ENCODE measurements around the gene CSRP2. TPM values are rescaled to one million over a fixed set of nuclear protein-coding genes. Genes with fewer than 3 reads are reported as not detected.

The CSRP2 gene
- total and polyA plus RNA-seq, 2 donors from 2014 or later = 40.8 to 189 TPM

DNA sequence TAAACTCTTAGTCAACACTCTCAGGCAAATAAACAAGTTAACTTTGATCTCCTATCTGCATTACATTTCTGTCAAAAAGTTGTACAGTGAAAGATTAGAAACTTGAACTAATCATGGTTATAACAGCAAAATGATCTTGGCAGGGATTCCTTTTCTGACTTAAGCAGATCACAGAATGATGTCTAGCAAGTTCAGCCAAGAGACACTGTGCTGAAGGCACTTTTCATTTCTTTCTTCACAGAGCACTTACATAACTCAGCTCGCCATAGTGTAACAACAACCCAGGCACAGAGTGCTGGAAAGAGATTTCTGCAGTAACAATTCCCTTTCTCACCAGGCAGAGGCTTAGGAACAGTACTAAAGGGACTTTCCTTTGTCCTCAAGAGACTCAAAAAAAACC lies 19.6 kb upstream of the CSRP2 start:
- H3K4me1 ChIP-seq (ENCODE audit: control insufficient read depth in 2 of 3, insufficient read depth in 2 of 3, low read depth in 1 of 3, low read length in 3 of 3) = no peaks in the 10 kb centered on the region
- no peak overlapping the region for H3K27ac ChIP-seq (ENCODE audit: low read depth in 2 of 2, low read length in 2 of 2)
- H3K4me3 ChIP-seq (ENCODE audit: low read length in 3 of 3) = no peak overlapping the region
- no peak for TF ChIP-seq CTCF (IDR thresholded peaks at IDR 0.05; ENCODE audit: borderline replicate concordance, extremely low read depth, insufficient read depth)
- no peak overlapping the region for H3K9ac ChIP-seq (ENCODE audit: low read length in 3 of 3)
- H3K9me3 ChIP-seq (ENCODE audit: control insufficient read depth in 2 of 3, insufficient read depth in 1 of 3, low read length in 3 of 3) = peaks cover 0 to 3% (median 0%) of the 10 kb centered on the region in 3 donors
- H3K27me3 ChIP-seq (ENCODE audit: control insufficient read depth, insufficient read depth, low read length) = no peaks in the 10 kb centered on the region
- intact Hi-C loops (cut with DNase I) = no loop called here
- FAIRE-seq (no peak), DNase-seq (peak in 2 of 5 donors; percentile 52 to 81)
- no peaks in the 10 kb centered on the region for H3K36me3 ChIP-seq (ENCODE audit: control insufficient read depth in 2 of 3, insufficient read depth in 3 of 3, low read length in 3 of 3)

DNA sequence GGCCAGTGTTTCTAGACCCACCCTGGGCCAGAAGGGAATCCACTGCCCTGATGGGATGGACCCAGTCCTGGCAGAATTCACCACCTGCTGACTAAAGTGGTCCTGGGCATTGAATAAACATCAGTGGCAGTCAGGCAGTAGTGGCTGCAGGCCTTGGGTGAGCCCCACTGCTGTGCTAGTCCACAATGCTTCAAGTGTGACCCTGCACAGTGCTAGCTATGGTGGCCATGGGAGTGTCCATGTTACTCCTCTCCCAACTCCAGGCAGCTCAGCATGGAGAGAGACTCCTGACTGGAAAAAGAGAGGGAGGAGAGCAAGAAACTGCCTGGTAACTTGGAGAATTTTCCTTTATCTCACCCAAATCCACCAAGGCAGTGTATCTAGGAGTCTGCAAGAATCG lies 17.5 kb upstream of the CSRP2 start:
- no peaks in the 10 kb centered on the region for H3K36me3 ChIP-seq (ENCODE audit: control insufficient read depth in 2 of 3, insufficient read depth in 3 of 3, low read length in 3 of 3)
- FAIRE-seq (no peak), DNase-seq (no peak)
- no peaks in the 10 kb centered on the region for H3K4me1 ChIP-seq (ENCODE audit: control insufficient read depth in 2 of 3, insufficient read depth in 2 of 3, low read depth in 1 of 3, low read length in 3 of 3)
- intact Hi-C loops (cut with DNase I) = no loop called here
- no peak overlapping the region for H3K27ac ChIP-seq (ENCODE audit: low read depth in 2 of 2, low read length in 2 of 2)
- H3K9me3 ChIP-seq (ENCODE audit: control insufficient read depth in 2 of 3, insufficient read depth in 1 of 3, low read length in 3 of 3) = peaks cover 0 to 3% (median 0%) of the 10 kb centered on the region in 3 donors
- H3K4me3 ChIP-seq (ENCODE audit: low read length in 3 of 3) = no peak overlapping the region
- no peaks in the 10 kb centered on the region for H3K27me3 ChIP-seq (ENCODE audit: control insufficient read depth, insufficient read depth, low read length)
- H3K9ac ChIP-seq (ENCODE audit: low read length in 3 of 3) = no peak overlapping the region
- TF ChIP-seq CTCF (IDR thresholded peaks at IDR 0.05; ENCODE audit: borderline replicate concordance, extremely low read depth, insufficient read depth) = no peak

- H3K36me3 ChIP-seq (ENCODE audit: control insufficient read depth in 2 of 3, insufficient read depth in 3 of 3, low read length in 3 of 3) = no peaks in the 10 kb centered on the region
- H3K4me1 ChIP-seq (ENCODE audit: control insufficient read depth in 2 of 3, insufficient read depth in 2 of 3, low read depth in 1 of 3, low read length in 3 of 3) = no peaks in the 10 kb centered on the region
- H3K27ac ChIP-seq (ENCODE audit: low read depth in 2 of 2, low read length in 2 of 2) = no peak overlapping the region
- DNase-seq (no peak), FAIRE-seq (no peak)
- no peak overlapping the region for H3K9ac ChIP-seq (ENCODE audit: low read length in 3 of 3)
- H3K4me3 ChIP-seq (ENCODE audit: low read length in 3 of 3) = no peak overlapping the region
- TF ChIP-seq CTCF (IDR thresholded peaks at IDR 0.05; ENCODE audit: borderline replicate concordance, extremely low read depth, insufficient read depth) = no peak
- no peaks in the 10 kb centered on the region for H3K27me3 ChIP-seq (ENCODE audit: control insufficient read depth, insufficient read depth, low read length)
- peaks cover 0 to 3% (median 0%) of the 10 kb centered on the region in 3 donors for H3K9me3 ChIP-seq (ENCODE audit: control insufficient read depth in 2 of 3, insufficient read depth in 1 of 3, low read length in 3 of 3)
- intact Hi-C loops (cut with DNase I) = no loop called here
These were observed 17.0 kb upstream of the CSRP2 start for GRCh38 chr12:76895796-76896195.

DNA sequence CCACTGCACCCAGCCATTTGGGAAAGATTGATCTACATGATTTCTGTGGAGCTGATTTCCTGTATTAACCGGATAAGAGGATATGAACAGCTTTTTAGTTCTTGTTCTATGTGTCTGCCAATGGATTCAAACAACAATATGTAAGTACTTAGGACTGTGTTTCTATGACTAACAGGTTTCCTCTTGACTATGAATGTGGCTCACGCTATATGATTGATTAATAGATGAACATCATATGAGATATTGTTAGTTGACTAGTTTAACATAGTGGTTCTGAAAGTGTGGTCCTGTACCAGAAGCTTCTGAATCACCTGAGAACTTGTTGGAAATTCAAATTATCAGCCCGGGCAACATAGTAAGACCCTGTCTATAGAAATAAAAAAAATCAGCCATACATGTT lies 12.8 kb upstream of the CSRP2 start:
- Histone ChIP-seq H3K4me1 (ENCODE audit: control insufficient read depth in 2 of 3, insufficient read depth in 2 of 3, low read depth in 1 of 3, low read length in 3 of 3) (no peaks in the 10 kb centered on the region), H3K27me3 (ENCODE audit: control insufficient read depth, insufficient read depth, low read length) (no peaks in the 10 kb centered on the region), H3K27ac (ENCODE audit: low read depth in 2 of 2, low read length in 2 of 2) (no peak overlapping the region), H3K36me3 (ENCODE audit: control insufficient read depth in 2 of 3, insufficient read depth in 3 of 3, low read length in 3 of 3) (no peaks in the 10 kb centered on the region), H3K9ac (ENCODE audit: low read length in 3 of 3) (no peak overlapping the region), H3K9me3 (ENCODE audit: control insufficient read depth in 2 of 3, insufficient read depth in 1 of 3, low read length in 3 of 3) (peaks cover 0 to 3% (median 0%) of the 10 kb centered on the region in 3 donors), H3K4me3 (ENCODE audit: low read length in 3 of 3) (no peak overlapping the region)
- FAIRE-seq (no peak), DNase-seq (no peak)
- TF ChIP-seq CTCF (IDR thresholded peaks at IDR 0.05; ENCODE audit: borderline replicate concordance, extremely low read depth, insufficient read depth) = no peak
- intact Hi-C loops (cut with DNase I) = no loop called here

Measured in kidney (tissue), 14 donors.